MM.1S (cell line): ENCODE data around the gene ZNF516.

Experiments
- CTCF ChIP-seq: fragments of 300-600 bp; sonication (generic); IDR thresholded peaks from 2 replicates; pipeline ENCODE4 v1.5.1; 2016; ENCODE audit warnings: antibody characterized with exemption, low read length, mixed read lengths
- EZH2 ChIP-seq: fragments of 300-600 bp; sonication (generic); optimal IDR thresholded peaks from 2 replicates; pipeline ENCODE3; 2017; ENCODE audit warnings: low read depth, mild to moderate bottlenecking, antibody characterized with exemption, low read length, mixed read lengths

- TF ChIP-seq EZH2 (no peak), CTCF (no peak)
These were observed 97.4 kb downstream of the ZNF516 start for GRCh38 chr18:76397631-76398030.
